Panc1 (cell line): ENCODE results near the gene POMC. TPM values are rescaled to one million over a fixed set of nuclear protein-coding genes. Genes with fewer than 3 reads are reported as not detected.

ENCODE experiments used
- ATAC-seq: fragments of 200-7000 bp; cut with Tn5 transposase; 2 replicates; pipeline ENCODE4 v1.9.1; 2020; ENCODE audit warnings: mild to moderate bottlenecking, moderate library complexity
- BruUV-seq: library from RNA; stranded (reverse); fragments of 400-500 nt; replicated peaks from 2 replicates; lab custom pipeline; 2021; lab: Mats Ljungman, UMichigan
- CTCF ChIA-PET: fragments of 300-600 bp; sonication (Branson Sonifier 250); formaldehyde crosslinking; loops from one replicate; lab custom pipeline; 2022; ENCODE audit warnings: antibody characterized with exemption; lab: Charles Lee
- POLR2A ChIA-PET: fragments of 300-600 bp; sonication (Branson Sonifier 250); formaldehyde crosslinking; loops from one replicate; lab custom pipeline; 2022; ENCODE audit warnings: antibody characterized with exemption; lab: Charles Lee
- DNase-seq: peaks from one replicate; pipeline ENCODE4 v3.0.0-alpha.2; 2010; ENCODE audit warnings: low read depth, low spot score
- H3K27ac ChIP-seq: 2 replicates; pipeline ENCODE4 v1.5.1; 2011; ENCODE audit warnings: mild to moderate bottlenecking, low read length, inconsistent platforms
- H3K27me3 ChIP-seq: fragments of 200-500 bp; sonication (Bioruptor generic); 2 replicates; pipeline ENCODE4 v1.6.0; 2014; ENCODE audit warnings: low read length, inconsistent platforms; ENCODE audit not compliant: control insufficient read depth, insufficient read depth
- H3K36me3 ChIP-seq: fragments of 200-500 bp; sonication (Bioruptor generic); 2 replicates; pipeline ENCODE4 v1.5.1; 2014; ENCODE audit warnings: inconsistent platforms, mild to moderate bottlenecking, low read length, moderate library complexity; ENCODE audit not compliant: control insufficient read depth, insufficient read depth
- H3K4me1 ChIP-seq: 2 replicates; pipeline ENCODE4 v1.5.1; 2011; ENCODE audit warnings: inconsistent platforms, mild to moderate bottlenecking, low read length, moderate library complexity; ENCODE audit not compliant: control insufficient read depth, insufficient read depth
- H3K4me3 ChIP-seq, 2 experiments: 2 replicates each; pipeline ENCODE4 v1.5.1; 2011 to 2012; ENCODE audit warnings: low read depth in 2 of 2, low read length in 2 of 2, mild to moderate bottlenecking in 2 of 2, inconsistent platforms in 1 of 2, moderate library complexity in 1 of 2
- H3K9me3 ChIP-seq: fragments of 200-500 bp; sonication (Bioruptor generic); 2 replicates; pipeline ENCODE4 v1.5.1; 2014; ENCODE audit warnings: low read depth, mild to moderate bottlenecking, inconsistent platforms, low read length, moderate library complexity; ENCODE audit not compliant: control insufficient read depth, insufficient read depth
- CTCF ChIP-seq: fragments of 450-650 bp; IDR thresholded peaks from 2 replicates; pipeline ENCODE4 v1.5.1; 2017; ENCODE audit warnings: mild to moderate bottlenecking
- POLR2AphosphoS5 ChIP-seq: IDR thresholded peaks from 2 replicates; pipeline ENCODE4 v1.6.1; 2012; ENCODE audit warnings: mild to moderate bottlenecking, low read depth, low read length, moderate library complexity
- REST ChIP-seq, 2 experiments: IDR thresholded peaks; 2 replicates each; pipeline ENCODE4 v1.6.1; 2011 to 2012; ENCODE audit warnings: low read depth in 2 of 2, control low read depth in 1 of 2, low read length in 1 of 2, mild to moderate bottlenecking in 1 of 2, moderate library complexity in 1 of 2; ENCODE audit not compliant: insufficient read depth in 1 of 2
- SIN3A ChIP-seq: IDR thresholded peaks from 2 replicates; pipeline ENCODE4 v1.6.1; 2012; ENCODE audit warnings: low read depth, mild to moderate bottlenecking, low read length, moderate library complexity, borderline replicate concordance; ENCODE audit not compliant: insufficient read depth
- TCF7L2 ChIP-seq: IDR thresholded peaks from 2 replicates; pipeline ENCODE4 v1.6.1; 2011; ENCODE audit warnings: mild to moderate bottlenecking, low read depth, low read length, inconsistent platforms
- in situ Hi-C: cut with HindIII; loops from 2 replicates; pipeline ENCODE4 v1.10.0; 2016; ENCODE audit warnings: low sequenced_read_pairs, low pct_unique_long_range_greater_than_20kb
- intact Hi-C: fragments of 100-400 bp; cut with micrococcal nuclease; formaldehyde crosslinking; loops from one replicate; pipeline ENCODE4 v1.10.0; 2022; ENCODE audit not compliant: unreplicated experiment
- total RNA-seq: library from RNA; stranded (reverse); gene quantifications from one replicate; pipeline ENCODE4 v1.2.1, GENCODE V29; 2021; ENCODE audit not compliant: unreplicated experiment

The POMC gene
- total RNA-seq, 1 experiment from 2014 or later = not detected

- H3K27ac ChIP-seq = no peak overlapping the region
- in situ Hi-C loops = no loop called here
- no peaks in the 10 kb centered on the region for H3K4me1 ChIP-seq
- H3K9me3 ChIP-seq = no peaks in the 10 kb centered on the region
- no peak for ATAC-seq
- no peaks in the 10 kb centered on the region for H3K27me3 ChIP-seq
- POLR2A ChIA-PET = no interaction called here
- no peaks in the 10 kb centered on the region for H3K36me3 ChIP-seq
- no peak for TF ChIP-seq REST (IDR thresholded peaks at IDR 0.05; ENCODE audit: insufficient read depth in 1 of 2, low read depth in 2 of 2, low read length in 1 of 2)
- no peak for TF ChIP-seq POLR2AphosphoS5
- no peak for TF ChIP-seq CTCF
- intact Hi-C loops = no loop called here
- no peak overlapping the region for H3K4me3 ChIP-seq
- CTCF ChIA-PET = no interaction called here
- no TSS peak for BruUV-seq
- DNase-seq = no peak
Observed at GRCh38 chr2:25160376-25160775, 8.0 kb downstream of the POMC start.

- TF ChIP-seq TCF7L2 (no peak), POLR2AphosphoS5 (no peak), CTCF (no peak), REST (IDR thresholded peaks at IDR 0.05; ENCODE audit: insufficient read depth in 1 of 2, low read depth in 2 of 2, low read length in 1 of 2) (no peak), SIN3A (no peak)
- Histone ChIP-seq H3K27me3 (no peaks in the 10 kb centered on the region), H3K27ac (no peak overlapping the region), H3K36me3 (no peaks in the 10 kb centered on the region), H3K4me3 (no peak overlapping the region), H3K4me1 (no peaks in the 10 kb centered on the region), H3K9me3 (no peaks in the 10 kb centered on the region)
- intact Hi-C loops = no loop called here
- ChIA-PET CTCF (no interaction called here), POLR2A (no interaction called here)
- DNase-seq (no peak), ATAC-seq (peak; percentile 43; the same call in 1 of the 2 replicates)
- no TSS peak for BruUV-seq
- in situ Hi-C loops = no loop called here
Observed at GRCh38 chr2:25159949-25160348, 8.4 kb downstream of the POMC start.
